NB4 (cell line): ENCODE measurements around the gene C20orf141.

ENCODE experiments used
- CTCF ChIP-seq: IDR thresholded peaks from one replicate; pipeline ENCODE4 v1.5.1; 2012; ENCODE audit warnings: low read depth, low read length
- MAX ChIP-seq: IDR thresholded peaks from 2 replicates; pipeline ENCODE4 v1.6.1; 2011; ENCODE audit warnings: low read depth, low read length
- MYC ChIP-seq: IDR thresholded peaks from 2 replicates; pipeline ENCODE4 v1.6.1; 2011; ENCODE audit warnings: low read depth, low read length
- POLR2A ChIP-seq: IDR thresholded peaks from 2 replicates; pipeline ENCODE4 v1.6.1; 2011; ENCODE audit warnings: mild to moderate bottlenecking; ENCODE audit not compliant: insufficient read length; ENCODE audit errors: extremely low read depth

GRCh38 chr20:2859330-2860121 lies 44.7 kb downstream of the C20orf141 start:
- TF ChIP-seq CTCF, result no peak
- TF ChIP-seq POLR2A, result no peak
- no peak for TF ChIP-seq MAX
- TF ChIP-seq MYC, result no peak
